PC-3 (cell line): ENCODE measurements around the gene TTC23. TPM values are rescaled to one million over a fixed set of nuclear protein-coding genes. Genes with fewer than 3 reads are reported as not detected.

Source experiments
- ATAC-seq: fragments of 200-7000 bp; cut with Tn5 transposase; 2 replicates; pipeline ENCODE4 v1.9.1; 2020; ENCODE audit warnings: mild to moderate bottlenecking, moderate library complexity
- BruUV-seq: library from RNA; stranded (reverse); fragments of 400-500 nt; replicated peaks from 2 replicates; lab custom pipeline; 2021; lab: Mats Ljungman, UMichigan
- CTCF ChIA-PET: fragments of 300-600 bp; sonication (Branson Sonifier 250); formaldehyde crosslinking; loops from one replicate; lab custom pipeline; 2022; ENCODE audit warnings: antibody characterized with exemption; lab: Charles Lee
- POLR2A ChIA-PET: fragments of 300-600 bp; sonication (Branson Sonifier 250); formaldehyde crosslinking; loops from one replicate; lab custom pipeline; 2022; ENCODE audit warnings: antibody characterized with exemption; ENCODE audit not compliant: unreplicated experiment; lab: Charles Lee
- DNase-seq: peaks from one replicate; pipeline ENCODE4 v3.0.0-alpha.2; 2015
- H2AFZ ChIP-seq: fragments of 300-600 bp; sonication (generic); 2 replicates; pipeline ENCODE4 v1.6.0; 2016; ENCODE audit warnings: antibody characterized with exemption, low read length
- H3F3A ChIP-seq: fragments of 300-600 bp; sonication (generic); one replicate; pipeline ENCODE4 v1.6.0; 2017; ENCODE audit warnings: antibody characterized with exemption, low read length, control low read depth, mild to moderate bottlenecking; ENCODE audit not compliant: unreplicated experiment
- H3K27ac ChIP-seq: fragments of 300-600 bp; sonication (generic); 2 replicates; pipeline ENCODE4 v1.5.1; 2016; ENCODE audit warnings: mild to moderate bottlenecking, low read length
- H3K27me3 ChIP-seq: fragments of 300-600 bp; sonication (generic); 2 replicates; pipeline ENCODE4 v1.6.1; 2016; ENCODE audit warnings: low read length, mixed read lengths
- H3K36me3 ChIP-seq: fragments of 300-600 bp; sonication (generic); 2 replicates; pipeline ENCODE4 v1.6.1; 2016; ENCODE audit warnings: low read depth, mixed run types, low read length, mixed read lengths
- H3K4me1 ChIP-seq: fragments of 300-600 bp; sonication (generic); 2 replicates; pipeline ENCODE4 v1.5.1; 2016; ENCODE audit warnings: low read length; ENCODE audit not compliant: insufficient read depth
- H3K4me2 ChIP-seq: fragments of 300-600 bp; sonication (generic); 2 replicates; pipeline ENCODE4 v1.6.0; 2016; ENCODE audit warnings: low read length
- H3K4me3 ChIP-seq: fragments of 300-600 bp; sonication (generic); 2 replicates; pipeline ENCODE4 v1.5.1; 2016; ENCODE audit warnings: mild to moderate bottlenecking, low read length, mixed read lengths
- H3K79me2 ChIP-seq: fragments of 300-600 bp; sonication (generic); 2 replicates; pipeline ENCODE4 v1.6.1; 2017; ENCODE audit warnings: low read length, mixed read lengths
- H3K9ac ChIP-seq: fragments of 300-600 bp; sonication (generic); 2 replicates; pipeline ENCODE4 v1.6.0; 2016; ENCODE audit warnings: mild to moderate bottlenecking, low read length
- H3K9me2 ChIP-seq: fragments of 300-600 bp; sonication (generic); replicated peaks from 2 replicates; pipeline ENCODE4 v1.6.1; 2016; ENCODE audit warnings: mixed run types, low read length, mixed read lengths
- H3K9me3 ChIP-seq: fragments of 300-600 bp; sonication (generic); 2 replicates; pipeline ENCODE4 v1.6.1; 2016; ENCODE audit warnings: low read length, mixed read lengths
- H4K20me1 ChIP-seq: fragments of 300-600 bp; sonication (generic); 2 replicates; pipeline ENCODE4 v1.6.1; 2016; ENCODE audit warnings: low read length, mixed read lengths
- EZH2 ChIP-seq: fragments of 300-600 bp; sonication (generic); IDR thresholded peaks from one replicate; pipeline ENCODE4 v1.6.1; 2017; ENCODE audit warnings: antibody characterized with exemption, mild to moderate bottlenecking, low read length; ENCODE audit not compliant: unreplicated experiment
- EZH2phosphoT487 ChIP-seq: fragments of 300-600 bp; sonication (generic); IDR thresholded peaks from 2 replicates; pipeline ENCODE4 v1.6.1; 2018; ENCODE audit warnings: mild to moderate bottlenecking, antibody characterized with exemption, low read length, borderline replicate concordance
- intact Hi-C: fragments of 100-400 bp; cut with micrococcal nuclease; formaldehyde crosslinking; loops from 2 replicates; pipeline ENCODE4 v1.9.0; 2023
- total RNA-seq: library from RNA; depleted of rRNA; stranded (reverse); fragments of >200 nt; gene quantifications from 2 replicates; pipeline ENCODE4 v1.2.3, GENCODE V29; 2014
- TF ChIP-seq, protein P1 (sequence below): fragments of 300-600 bp; sonication (generic); conservative IDR thresholded peaks from 2 replicates; pipeline ENCODE4 v1.5.1; 2017; ENCODE audit warnings: antibody characterized with exemption, low read depth, mild to moderate bottlenecking, low read length

The TTC23 gene
- total RNA-seq, 1 experiment from 2014 or later, result 10.4 TPM

DNA sequence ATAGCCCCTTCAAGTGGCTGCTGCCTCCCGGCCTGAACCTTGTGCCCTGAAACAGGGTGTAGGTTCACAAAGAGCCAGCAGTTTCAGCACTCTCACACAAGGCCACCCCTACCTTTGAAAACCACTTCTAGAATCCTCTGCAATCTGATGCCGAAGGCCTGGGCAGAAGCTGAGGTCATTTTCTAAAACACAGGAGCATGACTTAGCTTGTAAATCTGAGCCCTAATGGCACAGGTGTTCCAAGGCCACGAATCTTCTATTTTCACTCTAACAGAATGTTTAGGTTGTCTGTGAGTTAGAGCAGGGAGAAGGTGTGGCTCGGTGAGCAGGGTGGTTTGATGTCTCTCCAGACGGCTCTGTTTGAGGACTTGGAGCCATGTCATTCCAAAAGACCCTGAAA is 82.2 kb downstream of the TTC23 start:
- H3K27me3 ChIP-seq, result no peaks in the 10 kb centered on the region
- no peak overlapping the region for H3K9ac ChIP-seq
- no peaks in the 10 kb centered on the region for H3K79me2 ChIP-seq
- no peaks in the 10 kb centered on the region for H3K4me1 ChIP-seq
- no peaks in the 10 kb centered on the region; the same call in 1 of the 2 replicates for H3K36me3 ChIP-seq
- no TSS peak for BruUV-seq
- no peak for ATAC-seq
- no peak overlapping the region for H2AFZ ChIP-seq
- no peaks in the 10 kb centered on the region for H3K9me2 ChIP-seq
- no peak overlapping the region for H3K27ac ChIP-seq
- CTCF ChIA-PET, result no interaction called here
- POLR2A ChIA-PET, result no interaction called here
- TF ChIP-seq EZH2phosphoT487 (no peak), EZH2 (no peak)
- TF ChIP-seq, protein P1, sequence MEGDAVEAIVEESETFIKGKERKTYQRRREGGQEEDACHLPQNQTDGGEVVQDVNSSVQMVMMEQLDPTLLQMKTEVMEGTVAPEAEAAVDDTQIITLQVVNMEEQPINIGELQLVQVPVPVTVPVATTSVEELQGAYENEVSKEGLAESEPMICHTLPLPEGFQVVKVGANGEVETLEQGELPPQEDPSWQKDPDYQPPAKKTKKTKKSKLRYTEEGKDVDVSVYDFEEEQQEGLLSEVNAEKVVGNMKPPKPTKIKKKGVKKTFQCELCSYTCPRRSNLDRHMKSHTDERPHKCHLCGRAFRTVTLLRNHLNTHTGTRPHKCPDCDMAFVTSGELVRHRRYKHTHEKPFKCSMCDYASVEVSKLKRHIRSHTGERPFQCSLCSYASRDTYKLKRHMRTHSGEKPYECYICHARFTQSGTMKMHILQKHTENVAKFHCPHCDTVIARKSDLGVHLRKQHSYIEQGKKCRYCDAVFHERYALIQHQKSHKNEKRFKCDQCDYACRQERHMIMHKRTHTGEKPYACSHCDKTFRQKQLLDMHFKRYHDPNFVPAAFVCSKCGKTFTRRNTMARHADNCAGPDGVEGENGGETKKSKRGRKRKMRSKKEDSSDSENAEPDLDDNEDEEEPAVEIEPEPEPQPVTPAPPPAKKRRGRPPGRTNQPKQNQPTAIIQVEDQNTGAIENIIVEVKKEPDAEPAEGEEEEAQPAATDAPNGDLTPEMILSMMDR, result no peak
- intact Hi-C loops, result no loop called here
- H3K4me2 ChIP-seq, result no peak overlapping the region
- no peaks in the 10 kb centered on the region for H3K9me3 ChIP-seq
- H3F3A ChIP-seq, result no peaks in the 10 kb centered on the region
- H3K4me3 ChIP-seq, result no peak overlapping the region
- DNase-seq, result no peak
- H4K20me1 ChIP-seq, result no peaks in the 10 kb centered on the region

DNA sequence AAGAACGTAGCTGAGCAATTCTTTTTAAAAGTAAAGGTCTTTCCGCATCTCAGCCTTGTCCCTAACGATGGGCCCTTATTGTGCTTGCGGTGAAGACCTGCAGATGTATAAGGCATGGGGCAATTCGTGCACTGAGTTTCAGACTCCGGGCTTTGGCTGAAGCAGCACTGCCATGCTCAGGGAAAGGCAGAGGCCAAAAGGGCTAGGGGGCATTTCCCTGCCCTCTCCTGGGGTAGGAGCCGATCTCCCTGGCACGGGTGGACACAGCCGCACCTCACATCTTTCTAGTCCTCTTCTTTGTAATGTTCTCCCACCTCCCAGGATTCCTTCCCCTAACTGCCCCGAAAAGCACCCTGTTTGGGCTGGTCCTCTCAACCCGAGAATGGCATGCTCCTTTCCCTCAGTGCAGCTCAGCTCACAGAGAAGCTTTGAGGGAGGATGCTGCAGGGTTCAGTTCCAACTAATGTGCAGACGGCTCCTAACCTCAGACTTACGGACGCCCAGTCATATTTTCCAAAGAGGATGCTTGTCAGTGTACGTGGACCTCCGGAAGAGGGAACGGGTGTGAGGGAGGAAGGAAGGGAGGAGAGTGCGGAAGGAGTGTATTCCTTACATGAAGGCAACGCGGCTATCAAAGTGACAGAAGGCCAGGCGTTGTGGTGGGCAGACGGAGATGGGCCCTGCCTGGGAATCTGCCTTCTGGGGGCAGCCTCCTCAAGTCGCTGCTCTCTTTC is 83.3 kb downstream of the TTC23 start:
- Histone ChIP-seq H3K27me3 (no peaks in the 10 kb centered on the region), H3K79me2 (no peaks in the 10 kb centered on the region), H4K20me1 (no peaks in the 10 kb centered on the region), H2AFZ (no peak overlapping the region), H3K9me3 (no peaks in the 10 kb centered on the region), H3K4me3 (no peak overlapping the region), H3K27ac (no peak overlapping the region), H3K9ac (no peak overlapping the region), H3K4me1 (no peaks in the 10 kb centered on the region), H3K36me3 (peaks cover 5% of the 10 kb centered on the region; the same call in 1 of the 2 replicates), H3K9me2 (no peaks in the 10 kb centered on the region), H3K4me2 (no peak overlapping the region), H3F3A (no peaks in the 10 kb centered on the region)
- no peak for TF ChIP-seq EZH2phosphoT487
- ChIA-PET CTCF (no interaction called here), POLR2A (no interaction called here)
- no peak for ATAC-seq
- intact Hi-C loops, result no loop called here
- no peak for DNase-seq
- no TSS peak for BruUV-seq

DNA sequence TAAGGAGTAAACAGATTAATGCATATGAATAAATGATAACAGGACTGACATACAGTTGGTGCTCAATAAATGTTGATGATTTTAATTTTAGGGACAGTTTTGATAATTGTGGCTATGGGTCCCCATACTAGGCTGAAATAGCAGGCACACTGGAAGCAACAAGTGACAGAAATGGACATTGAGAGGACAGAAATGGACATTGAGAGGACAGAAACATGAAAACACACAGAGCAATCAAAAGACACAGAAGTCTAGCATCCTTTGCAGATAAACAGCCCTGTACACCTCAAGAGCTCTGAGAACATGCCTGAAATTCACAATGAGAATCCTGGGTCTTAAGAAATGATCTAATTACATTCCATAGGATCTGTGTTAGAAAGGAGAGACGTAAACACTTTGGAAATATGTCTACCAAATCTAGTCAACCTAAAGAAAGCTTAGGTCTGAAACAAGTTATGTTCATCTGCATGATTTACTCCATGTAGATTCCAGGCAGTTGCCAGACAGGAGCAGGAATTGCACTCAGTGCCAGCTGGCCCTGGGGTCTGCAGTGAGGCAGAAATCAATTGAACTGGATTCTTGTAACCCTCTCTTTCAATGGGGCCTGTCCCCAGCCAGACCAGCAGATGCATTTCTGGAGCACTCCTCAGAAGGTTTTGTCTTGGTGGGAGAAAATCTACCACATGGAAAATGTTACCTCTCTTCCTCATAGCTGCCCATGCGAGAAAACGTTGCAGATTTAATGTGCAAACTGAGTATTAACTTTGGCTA is 84.2 kb downstream of the TTC23 start:
- H3K9me2 ChIP-seq, result no peaks in the 10 kb centered on the region
- no TSS peak for BruUV-seq
- no peaks in the 10 kb centered on the region for H3K27me3 ChIP-seq
- no peak for DNase-seq
- TF ChIP-seq, protein P1, result no peak
- no peak for TF ChIP-seq EZH2
- no peak for TF ChIP-seq EZH2phosphoT487
- peaks cover 5% of the 10 kb centered on the region; the same call in 1 of the 2 replicates for H3K36me3 ChIP-seq
- no peaks in the 10 kb centered on the region for H4K20me1 ChIP-seq
- H3K9me3 ChIP-seq, result no peaks in the 10 kb centered on the region
- H3K9ac ChIP-seq, result no peak overlapping the region
- H2AFZ ChIP-seq, result no peak overlapping the region
- ATAC-seq, result no peak
- H3K4me3 ChIP-seq, result no peak overlapping the region
- ChIA-PET CTCF (no interaction called here), POLR2A (no interaction called here)
- no peaks in the 10 kb centered on the region for H3F3A ChIP-seq
- no peak overlapping the region for H3K27ac ChIP-seq
- intact Hi-C loops, result no loop called here
- no peaks in the 10 kb centered on the region for H3K79me2 ChIP-seq
- H3K4me1 ChIP-seq, result no peaks in the 10 kb centered on the region
- no peak overlapping the region for H3K4me2 ChIP-seq
